C4-2B (cell line): ENCODE measurements around the gene PRKCB.

Experiments
- CTCF ChIP-seq: fragments of 450-650 bp; conservative IDR thresholded peaks from 2 replicates; pipeline ENCODE4 v1.5.1; 2017; ENCODE audit warnings: mild to moderate bottlenecking
- ZFX ChIP-seq: fragments of 450-650 bp; IDR thresholded peaks from 2 replicates; pipeline ENCODE4 v1.6.1; 2017

GRCh38 chr16:24141917-24142316, 306.1 kb downstream of the PRKCB start:
- TF ChIP-seq CTCF (no peak), ZFX (no peak)
